ENCODE results near the gene DSEL.

The DSEL gene

GRCh38 chr18:67477522-67477921, 39.0 kb downstream of the DSEL start:
- H3K4me3 ChIP-seq: no peak overlapping the region
- H3K9ac ChIP-seq: no peak overlapping the region
- H3K9me3 ChIP-seq: no peaks in the 10 kb centered on the region
- no peak overlapping the region for H3K4me2 ChIP-seq
- H4K20me1 ChIP-seq: no peaks in the 10 kb centered on the region
- H3K36me3 ChIP-seq: no peaks in the 10 kb centered on the region
- no peaks in the 10 kb centered on the region for H3K4me1 ChIP-seq
- H3K27ac ChIP-seq: no peak overlapping the region
- no peaks in the 10 kb centered on the region for H3K27me3 ChIP-seq
- TF ChIP-seq Cebpa-rat (IDR thresholded peaks at IDR 0.05): no peak

- no peak for TF ChIP-seq Cebpa-rat (IDR thresholded peaks at IDR 0.05)
- Histone ChIP-seq H3K9ac (no peak overlapping the region), H3K9me3 (no peaks in the 10 kb centered on the region), H3K4me1 (no peaks in the 10 kb centered on the region), H3K27ac (no peak overlapping the region), H4K20me1 (no peaks in the 10 kb centered on the region), H3K36me3 (no peaks in the 10 kb centered on the region), H3K4me3 (no peak overlapping the region), H3K4me2 (no peak overlapping the region), H3K27me3 (no peaks in the 10 kb centered on the region)
Observed at GRCh38 chr18:67476585-67476984, 39.9 kb downstream of the DSEL start.

DNA sequence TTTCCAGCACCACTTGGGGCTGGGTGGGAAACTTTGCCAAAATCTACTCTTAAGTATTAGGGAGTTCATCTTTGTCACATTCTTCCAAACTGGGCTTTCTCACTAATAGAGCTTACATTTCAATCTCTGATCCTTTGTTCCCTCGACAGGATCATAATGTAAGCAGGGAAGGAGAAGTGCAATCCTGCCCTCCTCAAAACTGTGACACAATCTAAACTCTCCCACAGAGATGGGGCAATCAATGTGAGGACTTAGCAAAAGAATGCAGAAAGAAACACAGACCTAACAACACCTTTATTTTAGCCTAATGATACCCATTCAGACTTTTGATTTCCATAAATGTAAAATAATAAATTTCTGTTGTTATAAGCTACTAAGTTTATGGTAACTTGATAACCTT, 40.8 kb downstream of the DSEL start:
- Histone ChIP-seq H4K20me1 (no peaks in the 10 kb centered on the region), H3K27ac (no peak overlapping the region), H3K4me1 (no peaks in the 10 kb centered on the region), H3K9ac (no peak overlapping the region), H3K9me3 (no peaks in the 10 kb centered on the region), H3K27me3 (no peaks in the 10 kb centered on the region), H3K36me3 (no peaks in the 10 kb centered on the region), H3K4me3 (no peak overlapping the region), H3K4me2 (no peak overlapping the region)
- no peak for TF ChIP-seq Cebpa-rat (IDR thresholded peaks at IDR 0.05)

GRCh38 chr18:67468038-67468437, 48.5 kb downstream of the DSEL start:
- Histone ChIP-seq H3K27me3 (no peaks in the 10 kb centered on the region), H3K27ac (peak overlapping the region; percentile 72), H3K36me3 (no peaks in the 10 kb centered on the region), H4K20me1 (no peaks in the 10 kb centered on the region), H3K4me2 (peak overlapping the region; percentile 67), H3K4me1 (peaks cover 40% of the 10 kb centered on the region), H3K4me3 (no peak overlapping the region), H3K9me3 (peaks cover 23% of the 10 kb centered on the region), H3K9ac (no peak overlapping the region)
- no peak for TF ChIP-seq Cebpa-rat (IDR thresholded peaks at IDR 0.05)

GRCh38 chr18:67467188-67467587, 49.3 kb downstream of the DSEL start:
- no peaks in the 10 kb centered on the region for H3K36me3 ChIP-seq
- H3K27ac ChIP-seq: peak overlapping the region; percentile 72
- H4K20me1 ChIP-seq: no peaks in the 10 kb centered on the region
- no peak overlapping the region for H3K9ac ChIP-seq
- H3K9me3 ChIP-seq: peaks cover 28% of the 10 kb centered on the region
- no peak for TF ChIP-seq Cebpa-rat (IDR thresholded peaks at IDR 0.05)
- peaks cover 40% of the 10 kb centered on the region for H3K4me1 ChIP-seq
- H3K4me2 ChIP-seq: peak overlapping the region; percentile 67
- no peaks in the 10 kb centered on the region for H3K27me3 ChIP-seq
- no peak overlapping the region for H3K4me3 ChIP-seq

DNA sequence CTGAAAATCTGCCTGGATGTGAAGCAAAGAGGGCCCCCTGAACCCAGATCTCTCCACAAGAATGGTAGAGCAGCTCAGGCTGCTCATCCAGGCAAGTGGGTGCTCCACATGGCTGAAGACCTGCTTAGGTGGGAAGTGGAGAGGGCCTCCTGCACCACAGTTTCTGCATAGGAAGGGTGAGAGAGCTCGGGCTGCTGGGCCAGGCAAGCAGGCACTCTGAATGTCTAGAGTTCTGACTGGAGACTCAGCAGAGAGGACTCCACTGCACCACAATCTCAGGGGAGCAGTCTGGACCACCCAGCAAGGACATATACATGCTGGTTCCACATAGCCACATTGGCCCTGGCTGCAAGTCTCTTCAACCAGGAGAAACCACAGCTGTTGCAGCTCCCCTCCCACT, 52.0 kb downstream of the DSEL start:
- no peaks in the 10 kb centered on the region for H3K36me3 ChIP-seq
- no peak overlapping the region for H3K27ac ChIP-seq
- TF ChIP-seq Cebpa-rat (IDR thresholded peaks at IDR 0.05): no peak
- H4K20me1 ChIP-seq: no peaks in the 10 kb centered on the region
- no peak overlapping the region; the same call in 1 of the 2 replicates for H3K4me3 ChIP-seq
- no peak overlapping the region for H3K9ac ChIP-seq
- H3K27me3 ChIP-seq: no peaks in the 10 kb centered on the region
- H3K4me2 ChIP-seq: no peak overlapping the region; the same call in 1 of the 2 replicates
- H3K9me3 ChIP-seq: peaks cover 28% of the 10 kb centered on the region
- H3K4me1 ChIP-seq: peaks cover 40% of the 10 kb centered on the region

- no peak for TF ChIP-seq Cebpa-rat (IDR thresholded peaks at IDR 0.05)
Observed at GRCh38 chr18:67463829-67464228, 52.7 kb downstream of the DSEL start.

DNA sequence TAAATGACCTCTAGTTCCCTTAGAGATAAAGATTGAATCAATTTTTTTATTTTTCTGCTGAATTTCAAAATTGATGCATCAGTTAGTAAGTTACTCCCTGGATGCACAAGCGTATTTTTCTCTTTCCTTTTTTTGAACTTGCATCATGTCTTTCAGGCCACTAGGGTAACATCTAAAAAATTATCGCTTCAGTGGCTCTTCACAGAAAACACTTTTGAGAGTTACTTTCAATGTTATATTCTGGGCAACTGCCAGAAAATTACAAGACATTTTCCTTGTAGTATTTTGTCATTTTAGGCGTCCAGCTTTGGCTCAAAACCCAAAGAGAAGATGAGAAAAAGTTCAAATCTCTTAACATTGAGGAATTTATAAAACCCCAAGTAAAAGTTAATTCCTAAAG, 59.8 kb downstream of the DSEL start:
- no peaks in the 10 kb centered on the region for H3K27me3 ChIP-seq
- H4K20me1 ChIP-seq: no peaks in the 10 kb centered on the region
- H3K9me3 ChIP-seq: peaks cover 1% of the 10 kb centered on the region; the same call in 1 of the 2 replicates
- peak overlapping the region; percentile 40 for H3K4me2 ChIP-seq
- peaks cover 26% of the 10 kb centered on the region for H3K4me1 ChIP-seq
- no peak for TF ChIP-seq Cebpa-rat (IDR thresholded peaks at IDR 0.05)
- no peaks in the 10 kb centered on the region for H3K36me3 ChIP-seq
- no peak overlapping the region for H3K9ac ChIP-seq
- H3K27ac ChIP-seq: peak overlapping the region; percentile 51; the same call in 1 of the 2 replicates
- no peak overlapping the region for H3K4me3 ChIP-seq

More at GRCh38 chr18:67463829-67464228, 52.7 kb downstream of the DSEL start:
- H4K20me1 ChIP-seq: no peaks in the 10 kb centered on the region
- H3K27me3 ChIP-seq: no peaks in the 10 kb centered on the region
- no peak overlapping the region for H3K4me3 ChIP-seq
- H3K9ac ChIP-seq: no peak overlapping the region
- peaks cover 28% of the 10 kb centered on the region for H3K9me3 ChIP-seq
- peaks cover 33% of the 10 kb centered on the region for H3K4me1 ChIP-seq
- no peaks in the 10 kb centered on the region for H3K36me3 ChIP-seq
- H3K27ac ChIP-seq: no peak overlapping the region
- no peak overlapping the region for H3K4me2 ChIP-seq
